Panc1 (cell line): ENCODE results near the gene MAP3K20. TPM values are rescaled to one million over a fixed set of nuclear protein-coding genes. Genes with fewer than 3 reads are reported as not detected.

Experiments
- ATAC-seq: fragments of 200-7000 bp; cut with Tn5 transposase; 2 replicates; pipeline ENCODE4 v1.9.1; 2020; ENCODE audit warnings: mild to moderate bottlenecking, moderate library complexity
- BruUV-seq: library from RNA; stranded (reverse); fragments of 400-500 nt; replicated peaks from 2 replicates; lab custom pipeline; 2021; lab: Mats Ljungman, UMichigan
- CTCF ChIA-PET: fragments of 300-600 bp; sonication (Branson Sonifier 250); formaldehyde crosslinking; loops from one replicate; lab custom pipeline; 2022; ENCODE audit warnings: antibody characterized with exemption; lab: Charles Lee
- POLR2A ChIA-PET: fragments of 300-600 bp; sonication (Branson Sonifier 250); formaldehyde crosslinking; loops from one replicate; lab custom pipeline; 2022; ENCODE audit warnings: antibody characterized with exemption; lab: Charles Lee
- DNase-seq: peaks from one replicate; pipeline ENCODE4 v3.0.0-alpha.2; 2010; ENCODE audit warnings: low read depth, low spot score
- H3K27ac ChIP-seq: 2 replicates; pipeline ENCODE4 v1.5.1; 2011; ENCODE audit warnings: mild to moderate bottlenecking, low read length, inconsistent platforms
- H3K27me3 ChIP-seq: fragments of 200-500 bp; sonication (Bioruptor generic); 2 replicates; pipeline ENCODE4 v1.6.0; 2014; ENCODE audit warnings: low read length, inconsistent platforms; ENCODE audit not compliant: control insufficient read depth, insufficient read depth
- H3K36me3 ChIP-seq: fragments of 200-500 bp; sonication (Bioruptor generic); 2 replicates; pipeline ENCODE4 v1.5.1; 2014; ENCODE audit warnings: inconsistent platforms, mild to moderate bottlenecking, low read length, moderate library complexity; ENCODE audit not compliant: control insufficient read depth, insufficient read depth
- H3K4me1 ChIP-seq: 2 replicates; pipeline ENCODE4 v1.5.1; 2011; ENCODE audit warnings: inconsistent platforms, mild to moderate bottlenecking, low read length, moderate library complexity; ENCODE audit not compliant: control insufficient read depth, insufficient read depth
- H3K4me3 ChIP-seq, 2 experiments: 2 replicates each; pipeline ENCODE4 v1.5.1; 2011 to 2012; ENCODE audit warnings: low read depth in 2 of 2, low read length in 2 of 2, mild to moderate bottlenecking in 2 of 2, inconsistent platforms in 1 of 2, moderate library complexity in 1 of 2
- H3K9me3 ChIP-seq: fragments of 200-500 bp; sonication (Bioruptor generic); 2 replicates; pipeline ENCODE4 v1.5.1; 2014; ENCODE audit warnings: low read depth, mild to moderate bottlenecking, inconsistent platforms, low read length, moderate library complexity; ENCODE audit not compliant: control insufficient read depth, insufficient read depth
- CTCF ChIP-seq: fragments of 450-650 bp; IDR thresholded peaks from 2 replicates; pipeline ENCODE4 v1.5.1; 2017; ENCODE audit warnings: mild to moderate bottlenecking
- POLR2AphosphoS5 ChIP-seq: IDR thresholded peaks from 2 replicates; pipeline ENCODE4 v1.6.1; 2012; ENCODE audit warnings: mild to moderate bottlenecking, low read depth, low read length, moderate library complexity
- REST ChIP-seq, 2 experiments: IDR thresholded peaks; 2 replicates each; pipeline ENCODE4 v1.6.1; 2011 to 2012; ENCODE audit warnings: low read depth in 2 of 2, control low read depth in 1 of 2, low read length in 1 of 2, mild to moderate bottlenecking in 1 of 2, moderate library complexity in 1 of 2; ENCODE audit not compliant: insufficient read depth in 1 of 2
- SIN3A ChIP-seq: IDR thresholded peaks from 2 replicates; pipeline ENCODE4 v1.6.1; 2012; ENCODE audit warnings: low read depth, mild to moderate bottlenecking, low read length, moderate library complexity, borderline replicate concordance; ENCODE audit not compliant: insufficient read depth
- TCF7L2 ChIP-seq: IDR thresholded peaks from 2 replicates; pipeline ENCODE4 v1.6.1; 2011; ENCODE audit warnings: mild to moderate bottlenecking, low read depth, low read length, inconsistent platforms
- in situ Hi-C: cut with HindIII; loops from 2 replicates; pipeline ENCODE4 v1.10.0; 2016; ENCODE audit warnings: low sequenced_read_pairs, low pct_unique_long_range_greater_than_20kb
- intact Hi-C: fragments of 100-400 bp; cut with micrococcal nuclease; formaldehyde crosslinking; loops from one replicate; pipeline ENCODE4 v1.10.0; 2022; ENCODE audit not compliant: unreplicated experiment
- total RNA-seq: library from RNA; stranded (reverse); gene quantifications from one replicate; pipeline ENCODE4 v1.2.1, GENCODE V29; 2021; ENCODE audit not compliant: unreplicated experiment

Gene MAP3K20
- total RNA-seq, 1 experiment from 2014 or later: 121 TPM

DNA sequence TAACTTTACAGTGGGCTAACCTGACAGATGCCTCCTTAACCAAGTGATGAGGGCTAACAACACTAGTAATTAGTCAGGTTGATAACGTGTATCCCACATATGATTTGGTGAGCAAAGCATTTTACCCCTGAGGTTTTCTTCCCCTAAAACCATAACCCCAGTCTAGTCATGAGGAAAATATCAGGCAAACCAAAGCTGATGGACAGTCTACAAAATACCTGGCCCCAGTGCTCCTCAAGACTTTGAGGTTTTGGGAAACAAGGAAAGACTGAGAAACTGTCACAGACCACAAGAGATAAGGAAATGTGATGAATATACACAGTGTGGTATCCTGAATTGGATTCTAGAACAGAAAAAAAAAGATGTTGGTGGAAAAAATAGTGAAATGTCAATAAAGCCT, 28.5 kb downstream of the MAP3K20 start:
- POLR2A ChIA-PET: no interaction called here
- Histone ChIP-seq H3K4me1 (peaks cover 60% of the 10 kb centered on the region), H3K4me3 (no peak overlapping the region), H3K36me3 (peaks cover 4% of the 10 kb centered on the region; the same call in 1 of the 2 replicates), H3K27me3 (no peaks in the 10 kb centered on the region), H3K9me3 (no peaks in the 10 kb centered on the region), H3K27ac (peak overlapping the region; percentile 99)
- CTCF ChIA-PET: interaction anchor here (1.1 kb wide), 1 partner anchor 13 kb away, joined by 3 read pairs; no protein-coding TSS in a partner anchor
- ATAC-seq (no peak), DNase-seq (no peak)
- TF ChIP-seq POLR2AphosphoS5 (no peak), CTCF (no peak), TCF7L2 (no peak), SIN3A (no peak), REST (IDR thresholded peaks at IDR 0.05; ENCODE audit: insufficient read depth in 1 of 2, low read depth in 2 of 2, low read length in 1 of 2) (no peak)
- intact Hi-C loops: no loop called here
- BruUV-seq: no TSS peak
- in situ Hi-C loops: no loop called here

DNA sequence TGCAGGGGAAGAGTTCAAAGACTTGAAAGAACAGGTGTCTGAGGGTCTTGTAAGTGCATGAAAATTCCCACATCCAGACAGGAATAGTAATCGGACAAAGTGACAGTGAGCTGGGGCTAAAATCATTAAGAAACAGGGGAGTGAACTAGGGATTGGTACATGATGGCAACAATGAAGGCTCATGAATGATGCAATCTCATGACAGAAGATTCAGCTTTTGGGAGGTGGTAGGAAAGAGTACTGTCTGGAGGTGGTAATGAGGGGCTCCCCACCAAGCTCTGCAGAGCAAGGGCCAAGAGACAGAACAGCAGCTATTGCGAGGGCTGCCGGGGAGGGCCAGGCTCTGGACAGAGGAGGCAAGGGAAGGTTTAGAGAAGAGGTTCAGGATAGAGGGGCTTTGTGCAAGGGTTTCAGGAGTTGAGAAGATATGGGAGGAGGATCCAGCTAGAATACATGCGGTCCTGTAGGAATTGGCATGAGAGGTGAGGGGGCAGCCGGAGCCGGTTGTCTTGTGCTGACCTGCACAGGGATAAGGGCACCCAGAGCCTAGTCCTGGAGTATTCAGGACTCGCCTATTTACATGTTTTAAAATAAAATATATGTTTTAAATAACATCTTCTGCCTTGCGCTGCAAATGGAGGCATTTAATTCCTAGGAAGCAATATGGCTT, 31.4 kb downstream of the MAP3K20 start:
- ATAC-seq (no peak), DNase-seq (no peak)
- POLR2A ChIA-PET: no interaction called here
- in situ Hi-C loops (no loop called here), intact Hi-C loops (loop anchor here (5.0 kb wide), 1 partner anchor 55 kb away; no protein-coding TSS in a partner anchor)
- peak overlapping the region; percentile 99 for H3K27ac ChIP-seq
- no peak overlapping the region for H3K4me3 ChIP-seq
- peaks cover 41% of the 10 kb centered on the region for H3K4me1 ChIP-seq
- TF ChIP-seq SIN3A (no peak), REST (IDR thresholded peaks at IDR 0.05; ENCODE audit: insufficient read depth in 1 of 2, low read depth in 2 of 2, low read length in 1 of 2) (no peak), TCF7L2 (no peak), POLR2AphosphoS5 (no peak; the same call in 1 of the 2 replicates), CTCF (no peak)
- no peaks in the 10 kb centered on the region for H3K27me3 ChIP-seq
- CTCF ChIA-PET: no interaction called here
- H3K9me3 ChIP-seq: no peaks in the 10 kb centered on the region; the same call in 1 of the 2 replicates
- H3K36me3 ChIP-seq: no peaks in the 10 kb centered on the region; the same call in 1 of the 2 replicates
- BruUV-seq: no TSS peak
